ENCODE data around the gene BUB1.

- no peak for TF ChIP-seq EZH2 (IDR thresholded peaks at IDR 0.05; ENCODE audit: insufficient read depth, poor library complexity, severe bottlenecking)
- TF ChIP-seq EZH2phosphoT487 (IDR thresholded peaks at IDR 0.05; ENCODE audit: insufficient read depth, low read depth) = no peak
These were observed 10.8 kb upstream of the BUB1 start for GRCh38 chr2:110688594-110689091.

Data from GM23248 (cell line).